Adrenal gland (tissue), 12 donors: Measurements from ENCODE around the gene FAM161A. TPM values are rescaled to one million over a fixed set of nuclear protein-coding genes. Genes with fewer than 3 reads are reported as not detected.

Experiments
- DNase-seq, 7 donors: peaks; one replicate each; pipeline ENCODE4 v3.0.0-alpha.2; 2019 to 2020
- H3K27ac ChIP-seq, 5 donors: fragments of 200-600 bp; sonication (generic) in 4 of 5; 1 replicate in 3 of 5; 2 replicates in 2 of 5; pipeline versions ENCODE4 v1.5.1 to v1.8.0; 2016 to 2020; ENCODE audit warnings: mild to moderate bottlenecking in 1 of 5
- H3K27me3 ChIP-seq: fragments of 200-600 bp; 2 replicates; pipeline ENCODE4 v1.8.0; 2021
- H3K36me3 ChIP-seq, 2 donors: fragments of 200-600 bp; replicated peaks in 1 of 2; 1 replicate in 1 of 2; 2 replicates in 1 of 2; pipeline versions ENCODE4 v1.5.1 to v1.8.0; 2018 to 2022
- H3K4me1 ChIP-seq, 2 donors: fragments of 200-600 bp; replicated peaks in 1 of 2; 1 replicate in 1 of 2; 2 replicates in 1 of 2; pipeline versions ENCODE4 v1.5.1 to v1.8.0; 2018 to 2021
- H3K4me3 ChIP-seq, 4 donors: fragments of 200-600 bp; sonication (generic) in 3 of 4; one replicate each; pipeline ENCODE4 v1.5.1; 2016 to 2018
- H3K9me3 ChIP-seq, 3 donors: fragments of 200-600 bp; sonication (generic) in 1 of 3; replicated peaks in 1 of 3; 1 replicate in 2 of 3; 2 replicates in 1 of 3; pipeline versions ENCODE4 v1.5.1 to v1.8.0; 2016 to 2021
- CTCF ChIP-seq, 6 experiments: fragments of 450-650 bp in 4 of 6; fragments of 200-600 bp in 2 of 6; sonication (generic) in 1 of 6; IDR thresholded peaks; 1 replicate in 5 of 6; 2 replicates in 1 of 6; pipeline versions ENCODE4 v1.5.1 to v1.8.0; 2016 to 2021; ENCODE audit warnings: antibody characterized with exemption in 6 of 6, mild to moderate bottlenecking in 2 of 6, moderate library complexity in 1 of 6
- POLR2A ChIP-seq, 2 donors: fragments of 450-650 bp; IDR thresholded peaks; one replicate each; pipeline ENCODE4 v1.6.1; 2017; ENCODE audit warnings: antibody characterized with exemption in 2 of 2, mild to moderate bottlenecking in 2 of 2, moderate library complexity in 1 of 2
- WGBS, 4 donors: extraction: QIAGEN DNeasy Blood & Tissue Kit in 2 of 4; methylation state at CpG; one replicate each; pipeline versions ENCODE4 v1.1.5 to v1.1.7; 2013 to 2017; 5-methylcytosine and 5-hydroxymethylcytosine counted together
- intact Hi-C, 2 donors: fragments of 100-400 bp; cut with DNase I; formaldehyde crosslinking; loops; one replicate each; pipeline versions ENCODE4 v1.14.1 to v1.15.0; 2022 to 2023
- polyA plus RNA-seq, 3 donors: library from polyadenylated mRNA; stranded (reverse); fragments of 200-250 nt in 2 of 3; fragments of 350-450 nt in 1 of 3; fragmentation: Illumina TruSeq in 1 of 3; extraction: RNeasy Lipid Tissue Mini Kit (QIAGEN cat#74804) in 1 of 3; gene quantifications; one replicate each; pipeline ENCODE4 v1.2.3, GENCODE V29; 2013 to 2014
- total RNA-seq, 9 donors: library from RNA; depleted of rRNA in 4 of 9; stranded (reverse); fragments of >200 nt in 4 of 9; fragments of 120-200 nt in 1 of 9; fragmentation: NEBNext Ultra II Directional in 1 of 9; extraction: Animal tissue kit (Norgen Biotek cat#: 25700) in 1 of 9; gene quantifications; one replicate each; pipeline versions ENCODE4 v1.1.0 to v1.2.4, GENCODE V29; 2013 to 2023
- donor health status: healthy with polysubstance abuse.
- donor health status: Bipolar disorder and iron deficiency.
- donor health status: DM: yes; HTN: yes; CAD: no.
- donor health status: DM: no; HTN: no; CAD: no.
- donor health status: DM: no; HTN: no; CAD: no.
- donor health status: DM: yes; HTN: yes; CAD: no.

Gene FAM161A
- total and polyA plus RNA-seq, 12 donors, result 0.87 to 4.7 (median 1.7) TPM

- intact Hi-C loops, result no loop called here
- Histone ChIP-seq H3K4me3 (peak within 1 kb of the TSS; percentile 77 to 95 (median 94)), H3K9me3 (no peaks in the 10 kb centered on the region), H3K27ac (peak within 1 kb of the TSS; percentile 87 to 100 (median 97)), H3K36me3 (peaks cover 0 to 16% of the 10 kb centered on the region in 2 donors), H3K4me1 (peaks cover 18 to 25% of the 10 kb centered on the region in 2 donors), H3K27me3 (no peaks in the 10 kb centered on the region)
- TF ChIP-seq POLR2A (IDR thresholded peaks at IDR 0.05) (peak; percentile 84 to 87), CTCF (IDR thresholded peaks at IDR 0.05) (no peak)
- 1 to 2% (median 2%) methylated on average over 36 to 74 of the region's 74 CpGs for WGBS, 4 donors
- DNase-seq, result peak; percentile 84 to 92 (median 88)
These were observed 34.6 kb upstream of the FAM161A start, which contains the start of gene CCT4 for GRCh38 chr2:61888267-61889055. Gene CCT4, minus strand, starts transcription at chr2:61888656. Its CDS starts 149 bp downstream, at chr2:61888507.

- no peak for TF ChIP-seq CTCF (IDR thresholded peaks at IDR 0.05)
- no peak for TF ChIP-seq POLR2A (IDR thresholded peaks at IDR 0.05)
- H3K4me3 ChIP-seq, result peak overlapping the region; percentile 77 to 95 (median 94)
- peak overlapping the region; percentile 87 to 100 (median 97) for H3K27ac ChIP-seq
- peaks cover 0 to 23% of the 10 kb centered on the region in 2 donors for H3K36me3 ChIP-seq
- DNase-seq, result peak in 5 of 7 donors; percentile 29 to 66 (median 40)
- 0% methylated on average over 18 of the region's 18 CpGs for WGBS, 4 donors
- H3K4me1 ChIP-seq, result peaks cover 18 to 25% of the 10 kb centered on the region in 2 donors
- intact Hi-C loops, result no loop called here
- no peaks in the 10 kb centered on the region for H3K9me3 ChIP-seq
- H3K27me3 ChIP-seq, result no peaks in the 10 kb centered on the region
These were observed 33.9 kb upstream of the FAM161A start for GRCh38 chr2:61887717-61888266.

- H3K36me3 ChIP-seq, result peaks cover 0 to 40% of the 10 kb centered on the region in 2 donors
These were observed 32.2 kb upstream of the FAM161A start for GRCh38 chr2:61885896-61886603.

More at GRCh38 chr2:61885896-61886603, 32.2 kb upstream of the FAM161A start:
- intact Hi-C loops, result no loop called here
- H3K4me1 ChIP-seq, result peaks cover 18 to 25% of the 10 kb centered on the region in 2 donors
- TF ChIP-seq POLR2A (IDR thresholded peaks at IDR 0.05) (no peak), CTCF (IDR thresholded peaks at IDR 0.05) (no peak)
- H3K9me3 ChIP-seq, result no peaks in the 10 kb centered on the region
- no peak overlapping the region for H3K4me3 ChIP-seq
- no peaks in the 10 kb centered on the region for H3K27me3 ChIP-seq
- no peak overlapping the region for H3K27ac ChIP-seq
- no peak for DNase-seq
- 86 to 96% (median 91%) methylated on average over 18 of the region's 18 CpGs for WGBS, 4 donors
